HG03469 (cell line): ENCODE results near the gene NDUFB2.
A peak's percentile ranks its signal among the peaks of the same experiment; 100 is the strongest.
"Not testable (repeated sequence)": the region's sequence is repeated elsewhere in the genome, so short reads cannot be mapped to it uniquely, and the experiment has no call there.

Experiments
- ATAC-seq: cut with Tn5 transposase; IDR thresholded peaks from one replicate; pipeline ENCODE4 v1.9.1; 2021; ENCODE audit warnings: mild to moderate bottlenecking, moderate library complexity, moderate number of reproducible peaks; ENCODE audit not compliant: unreplicated experiment

Gene NDUFB2

DNA sequence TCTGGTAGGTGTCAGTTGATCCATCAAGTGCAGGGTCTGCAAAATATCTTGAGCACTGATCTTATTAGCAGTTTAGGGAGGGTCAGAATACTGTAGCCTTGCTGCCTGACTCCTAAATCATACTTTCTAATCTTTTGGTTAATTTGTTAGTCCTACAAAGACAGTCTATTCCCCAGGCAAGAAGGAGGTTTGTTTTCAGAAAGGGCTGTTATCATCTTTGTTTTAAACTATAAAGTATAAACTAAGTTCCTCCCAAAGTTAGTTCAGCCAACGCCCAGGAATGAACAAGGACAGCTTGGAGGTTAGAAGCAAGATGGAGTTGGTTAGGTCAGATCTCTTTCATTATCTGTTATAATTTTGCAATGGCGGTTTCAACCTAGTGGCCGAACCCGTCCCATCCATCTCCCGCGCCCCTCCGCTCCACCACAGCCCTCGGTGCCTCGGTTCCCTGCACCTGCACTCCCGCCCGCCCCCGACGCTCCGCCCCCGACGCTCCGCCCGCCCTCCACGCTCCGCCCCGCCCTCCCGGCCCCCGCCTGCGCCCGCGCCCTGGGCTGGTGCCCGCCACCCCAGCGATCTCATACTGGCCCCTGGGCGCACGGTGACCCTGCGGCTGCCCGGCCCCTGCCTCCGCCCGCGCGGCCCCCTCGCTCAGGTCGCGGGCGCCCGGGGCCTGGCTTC lies 24.0 kb upstream of the NDUFB2 start, which contains the start of gene ADCK2:
ADCK2 (plus strand) TSS at position 564 of the 681 bp plus-strand sequence. CDS start 386 bp downstream, outside the sequence.
- peak; percentile 25 for ATAC-seq

DNA sequence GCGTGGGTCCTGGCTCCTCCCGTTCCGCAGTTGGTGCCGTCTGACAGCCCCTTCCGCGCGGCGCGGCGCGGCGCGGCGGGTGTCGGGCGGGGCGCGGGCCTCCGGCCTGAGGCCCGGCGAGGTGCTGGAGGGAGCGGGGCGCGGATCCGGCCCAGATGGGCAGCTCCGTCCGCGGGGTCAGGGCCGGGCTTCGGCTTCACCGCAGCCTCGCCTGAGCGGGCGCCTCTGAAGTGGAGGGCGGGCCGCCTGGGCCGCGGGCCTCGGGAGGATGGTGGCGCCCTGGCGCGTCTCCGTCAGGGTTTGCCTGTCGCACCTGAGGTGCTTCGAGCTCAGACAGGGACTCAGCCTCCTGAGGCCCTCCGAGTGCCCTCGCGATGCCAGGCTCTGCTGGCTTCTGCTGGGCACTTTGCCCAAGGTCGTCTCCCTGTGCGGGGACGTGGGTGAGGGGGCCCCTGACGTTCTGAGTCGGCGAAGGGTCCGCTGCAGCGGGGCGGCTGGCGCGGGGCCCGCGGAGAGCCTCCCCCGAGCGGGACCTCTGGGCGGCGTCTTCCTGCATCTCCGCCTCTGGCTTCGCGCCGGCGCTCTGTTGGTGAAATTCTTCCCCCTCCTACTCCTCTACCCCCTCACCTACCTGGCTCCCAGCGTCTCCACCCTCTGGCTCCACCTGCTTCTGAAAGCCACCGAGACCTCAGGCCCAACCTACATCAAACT lies 23.3 kb upstream of the NDUFB2 start:
- ATAC-seq = peak; percentile 30

DNA sequence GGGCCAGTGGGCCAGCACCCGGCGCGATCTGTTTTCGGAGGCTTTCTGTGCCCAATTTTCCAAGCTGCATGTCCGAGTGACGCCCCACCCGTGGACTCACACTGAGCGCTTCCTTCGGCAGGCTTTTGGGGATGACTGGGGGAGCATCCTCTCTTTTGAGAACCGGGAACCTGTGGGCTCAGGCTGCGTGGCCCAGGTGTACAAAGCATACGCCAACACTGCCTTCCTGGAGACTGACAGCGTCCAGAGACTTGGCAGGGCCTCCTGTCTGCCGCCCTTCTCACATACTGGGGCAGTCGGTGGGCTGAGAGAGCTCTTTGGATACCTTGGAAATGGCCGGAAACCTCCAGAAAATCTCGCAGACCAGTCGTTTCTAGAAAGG lies 22.7 kb upstream of the NDUFB2 start:
- ATAC-seq = no peak

DNA sequence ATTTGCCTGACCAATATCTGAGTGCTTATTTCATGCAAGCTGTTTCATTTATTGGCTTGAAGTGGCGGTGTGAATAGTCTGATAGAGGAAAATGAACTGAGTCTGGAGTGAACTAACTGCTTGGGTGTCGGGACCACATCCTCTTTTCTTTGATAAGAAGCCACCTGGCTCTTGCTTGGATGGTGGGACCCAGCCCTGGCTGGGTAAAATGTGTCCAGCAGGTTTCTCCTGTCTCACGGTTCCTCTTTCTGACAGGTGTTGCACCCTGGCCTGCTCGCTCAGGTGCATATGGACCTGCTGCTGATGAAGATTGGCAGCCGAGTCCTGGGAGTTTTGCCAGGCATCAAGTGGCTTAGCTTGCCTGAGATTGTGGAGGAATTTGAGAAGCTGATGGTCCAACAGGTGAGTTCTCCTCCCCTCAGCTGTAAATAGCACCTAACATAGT lies 22.1 kb upstream of the NDUFB2 start:
- no peak for ATAC-seq

DNA sequence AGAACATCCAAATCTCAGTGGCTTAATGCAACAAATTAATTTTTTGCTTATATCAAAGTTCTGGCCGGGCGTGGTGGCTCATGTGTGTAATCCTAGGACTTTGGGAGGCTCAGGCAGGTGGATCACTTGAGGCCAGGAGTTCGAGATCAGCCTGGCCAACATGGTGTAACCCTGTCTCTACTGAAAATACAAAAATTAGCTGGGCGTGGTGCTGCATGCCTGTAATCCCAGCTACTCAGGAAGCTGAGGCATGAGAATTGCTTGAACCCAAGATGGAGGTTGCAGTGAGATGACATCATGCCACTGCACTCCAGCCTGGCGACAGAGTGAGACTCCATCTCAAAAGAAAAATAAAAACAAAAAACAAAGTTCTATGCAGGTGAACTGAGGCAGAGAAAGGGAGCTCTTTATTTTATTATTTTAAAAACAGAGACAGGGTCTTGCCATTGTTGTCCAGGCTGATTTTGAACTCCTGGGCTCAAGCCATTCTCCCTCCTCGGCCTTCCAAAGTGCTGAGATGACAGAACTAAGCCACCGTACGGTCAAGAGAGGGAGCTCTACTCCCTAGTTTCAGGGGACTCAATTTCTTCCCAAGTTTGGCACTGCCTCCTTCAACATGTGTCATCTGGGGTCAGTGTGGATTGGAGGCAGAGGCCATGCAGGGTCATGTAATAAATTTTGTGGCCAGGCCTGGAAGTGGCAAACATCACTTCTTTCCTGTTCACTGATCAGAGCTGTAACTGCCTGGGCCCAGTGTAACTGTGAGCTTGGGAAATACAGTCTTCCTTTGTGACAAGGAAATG lies 21.4 kb upstream of the NDUFB2 start:
- ATAC-seq = no peak

DNA sequence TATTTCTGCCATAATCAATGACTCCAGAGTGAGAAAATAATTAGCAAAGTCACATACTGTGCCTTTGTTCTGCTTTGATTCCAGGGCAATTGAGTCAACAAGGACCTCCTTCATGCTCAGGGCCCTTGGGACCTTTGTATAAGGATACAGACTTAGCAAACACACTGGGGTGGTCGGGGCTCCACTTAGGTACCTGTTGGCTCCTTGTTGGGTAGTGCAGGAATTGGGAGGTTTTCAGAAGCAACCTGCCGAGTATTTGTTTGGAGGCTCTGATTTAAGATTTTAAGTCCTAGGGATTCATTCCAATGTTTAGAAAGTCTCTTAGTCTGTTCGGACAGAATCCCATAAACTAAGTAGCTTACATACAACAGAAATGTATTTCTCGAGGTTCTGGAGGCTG lies 20.8 kb upstream of the NDUFB2 start:
- ATAC-seq = no peak

DNA sequence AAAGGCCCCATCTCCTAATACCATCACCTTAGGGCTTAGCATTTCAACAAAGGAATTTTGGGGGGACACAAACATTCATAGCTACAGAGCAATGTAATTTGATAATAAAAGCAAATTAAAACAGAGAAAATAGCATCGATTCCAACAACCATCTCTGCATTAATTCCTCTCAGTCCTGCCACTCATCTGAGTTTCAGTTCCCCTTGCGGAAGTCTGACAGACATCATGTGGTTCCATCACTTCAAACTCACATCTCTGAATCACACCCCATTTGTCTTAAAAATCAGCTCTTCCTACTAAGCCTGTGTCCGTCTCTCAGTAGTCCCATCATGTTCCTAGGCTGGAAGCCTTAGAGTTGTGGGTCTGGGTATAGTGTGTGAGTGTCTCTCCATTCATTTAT lies 20.2 kb upstream of the NDUFB2 start:
- ATAC-seq = peak; percentile 39

DNA sequence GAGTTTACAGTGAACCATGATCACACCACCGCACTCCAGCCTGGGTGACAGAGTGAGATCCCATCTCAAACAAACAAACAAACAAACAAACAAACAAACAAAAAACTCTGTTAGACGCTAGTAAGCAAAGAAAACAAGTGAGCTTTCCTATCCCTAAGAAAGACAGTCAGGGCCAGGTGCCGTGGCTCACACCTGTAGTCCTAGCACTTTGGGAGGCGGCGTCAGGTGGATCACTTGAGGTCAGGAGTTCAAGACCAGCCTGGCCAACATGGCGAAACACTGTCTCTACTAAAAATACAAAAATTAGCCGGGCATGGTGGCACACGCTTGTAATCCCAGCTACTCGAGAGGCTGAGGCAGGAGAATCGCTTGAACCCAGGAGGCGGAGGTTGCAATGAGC lies 19.6 kb upstream of the NDUFB2 start:
- ATAC-seq = not testable (repeated sequence)

DNA sequence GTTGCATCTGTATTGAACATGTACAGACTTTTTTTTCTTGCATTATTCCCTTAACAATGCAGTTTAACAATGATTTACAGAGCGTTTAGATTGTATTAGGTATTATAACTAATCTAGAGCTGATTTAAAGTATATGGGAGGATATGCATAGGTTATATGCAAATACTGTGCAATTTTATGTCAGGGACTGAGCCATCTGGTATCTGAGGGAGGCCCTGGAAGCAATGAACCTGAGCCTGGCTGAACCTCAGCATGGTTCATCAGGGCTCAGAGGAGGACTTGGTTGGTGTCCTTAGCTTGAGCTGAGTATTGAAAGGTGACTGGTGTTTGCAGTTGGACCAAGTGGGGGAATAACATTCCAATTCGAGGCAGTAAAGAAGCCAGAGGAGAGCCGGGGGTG lies 19.0 kb upstream of the NDUFB2 start:
- ATAC-seq = no peak

DNA sequence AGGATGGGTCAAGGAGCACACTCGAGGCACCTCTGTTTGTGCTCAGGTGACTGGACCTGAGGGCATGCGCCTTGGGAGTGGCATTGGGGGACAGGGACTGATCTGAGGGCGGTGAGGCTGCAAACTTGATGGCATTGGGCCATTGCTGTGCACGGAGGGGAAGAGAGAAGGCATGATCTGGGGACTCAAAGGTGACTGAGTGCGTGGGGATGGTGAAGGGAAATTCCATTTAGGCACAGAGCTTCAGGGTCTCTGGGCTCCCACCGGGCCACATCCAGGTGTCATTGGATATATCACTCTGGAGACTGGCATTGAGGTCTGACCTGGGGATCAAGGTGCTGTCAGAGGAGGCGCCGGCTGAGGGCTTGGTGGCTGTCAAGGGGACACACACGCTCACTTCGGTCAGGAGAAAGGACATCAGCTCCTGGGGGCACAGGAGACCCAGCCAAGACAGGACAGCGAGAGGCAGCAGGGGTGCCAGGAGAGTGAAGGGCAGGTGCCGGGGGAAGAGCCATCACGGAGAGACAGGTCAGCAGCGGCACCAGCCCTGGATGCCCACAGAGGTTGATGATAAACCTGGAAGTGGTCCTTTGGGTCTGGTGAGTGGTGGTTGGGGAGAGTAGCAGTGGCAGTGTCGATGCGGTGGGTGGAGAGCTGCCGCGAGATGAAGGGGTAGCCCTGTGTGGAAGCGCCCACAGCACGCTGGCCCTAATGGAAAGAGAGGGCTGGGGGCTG lies 18.3 kb upstream of the NDUFB2 start:
- ATAC-seq = no peak

DNA sequence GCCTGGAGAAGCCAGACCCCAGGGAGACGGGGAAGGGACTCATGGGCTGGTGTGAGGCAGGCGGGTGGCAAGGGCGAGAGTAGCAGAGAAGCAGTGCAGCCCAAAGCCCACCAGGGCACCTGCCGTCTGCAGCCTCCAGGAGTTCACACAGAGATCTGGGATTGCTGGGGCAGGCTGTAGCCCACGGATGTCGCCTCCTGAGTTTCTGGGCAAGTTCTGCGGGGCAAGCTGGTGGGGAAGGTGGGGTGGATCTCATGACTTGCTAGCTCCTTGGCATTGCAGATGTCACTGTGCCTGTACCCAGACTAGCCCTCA lies 17.7 kb upstream of the NDUFB2 start:
- no peak for ATAC-seq

DNA sequence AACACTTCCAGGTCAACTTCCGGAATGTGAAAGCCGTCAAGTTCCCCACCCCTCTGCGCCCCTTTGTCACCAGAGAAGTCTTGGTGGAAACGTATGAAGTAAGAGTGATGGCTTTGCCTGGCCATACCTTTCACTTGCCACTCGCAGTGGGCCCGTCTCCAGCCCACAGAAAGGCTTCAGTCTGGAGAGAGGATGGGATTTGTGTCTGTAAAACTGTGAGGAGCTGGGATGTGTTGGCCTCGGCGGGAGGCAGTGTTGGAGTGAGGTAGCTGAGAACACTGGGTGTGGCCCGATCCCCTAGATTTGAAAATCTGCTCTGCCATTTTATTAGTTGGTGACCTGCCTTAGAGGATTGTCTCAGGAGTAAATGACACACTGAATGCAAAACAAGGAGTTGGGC lies 17.3 kb upstream of the NDUFB2 start:
- no peak for ATAC-seq

DNA sequence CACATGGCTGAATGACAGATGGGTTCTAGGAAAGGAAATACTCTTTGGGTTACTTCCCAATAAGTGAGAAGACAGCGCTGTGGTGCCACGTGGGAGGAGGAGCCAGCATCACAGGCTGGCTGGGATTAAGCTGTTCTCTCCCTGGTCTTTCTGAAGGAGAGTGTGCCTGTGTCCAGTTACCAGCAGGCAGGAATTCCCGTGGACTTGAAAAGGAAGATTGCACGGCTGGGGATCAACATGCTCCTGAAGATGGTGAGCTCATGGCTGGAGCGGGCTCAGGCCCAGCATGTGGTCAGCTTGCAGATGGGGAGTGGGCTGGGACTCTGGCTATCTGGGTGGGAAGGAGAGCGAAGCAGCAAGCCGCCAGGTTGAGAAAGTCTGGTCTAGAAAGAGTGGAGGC lies 15.6 kb upstream of the NDUFB2 start:
- no peak for ATAC-seq

DNA sequence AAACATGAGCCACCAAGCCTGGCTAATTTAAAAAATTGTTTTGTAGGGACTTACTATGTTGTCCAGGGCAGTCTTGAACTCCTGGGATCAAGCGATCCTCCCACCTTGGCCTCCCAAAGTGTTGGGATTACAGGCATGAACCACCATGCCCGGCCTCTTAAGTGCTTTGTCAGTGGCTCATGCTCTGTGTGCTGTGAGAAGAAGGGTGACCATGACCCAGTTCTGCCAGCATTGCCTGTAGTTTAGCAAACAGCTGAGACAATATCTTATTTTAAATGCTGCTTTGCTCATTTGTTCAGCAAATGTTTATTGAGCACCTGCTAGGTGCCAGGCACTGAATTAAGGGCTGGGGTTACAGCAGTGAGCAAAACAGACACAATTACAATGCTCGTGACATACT lies 14.7 kb upstream of the NDUFB2 start:
- no peak for ATAC-seq

DNA sequence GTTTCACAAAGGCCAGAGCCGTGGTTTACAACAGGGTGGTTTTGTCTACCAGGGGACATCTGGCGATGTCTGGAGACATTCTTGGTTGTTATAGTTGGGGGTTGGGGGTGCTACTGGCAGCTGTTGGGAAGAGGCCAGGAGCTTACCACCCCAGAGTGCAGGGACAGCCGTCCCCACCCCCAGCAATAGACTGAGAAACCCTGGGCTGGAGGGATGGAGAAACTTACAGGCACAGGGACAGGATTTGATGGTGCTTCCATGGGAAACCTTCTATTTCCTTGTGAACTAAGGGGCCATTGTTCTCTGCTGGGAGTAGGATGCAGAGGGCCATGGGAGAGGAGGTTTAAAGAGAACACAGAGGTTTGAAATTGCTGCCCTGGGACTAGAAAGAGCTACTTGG lies 12.9 kb upstream of the NDUFB2 start:
- ATAC-seq = no peak

DNA sequence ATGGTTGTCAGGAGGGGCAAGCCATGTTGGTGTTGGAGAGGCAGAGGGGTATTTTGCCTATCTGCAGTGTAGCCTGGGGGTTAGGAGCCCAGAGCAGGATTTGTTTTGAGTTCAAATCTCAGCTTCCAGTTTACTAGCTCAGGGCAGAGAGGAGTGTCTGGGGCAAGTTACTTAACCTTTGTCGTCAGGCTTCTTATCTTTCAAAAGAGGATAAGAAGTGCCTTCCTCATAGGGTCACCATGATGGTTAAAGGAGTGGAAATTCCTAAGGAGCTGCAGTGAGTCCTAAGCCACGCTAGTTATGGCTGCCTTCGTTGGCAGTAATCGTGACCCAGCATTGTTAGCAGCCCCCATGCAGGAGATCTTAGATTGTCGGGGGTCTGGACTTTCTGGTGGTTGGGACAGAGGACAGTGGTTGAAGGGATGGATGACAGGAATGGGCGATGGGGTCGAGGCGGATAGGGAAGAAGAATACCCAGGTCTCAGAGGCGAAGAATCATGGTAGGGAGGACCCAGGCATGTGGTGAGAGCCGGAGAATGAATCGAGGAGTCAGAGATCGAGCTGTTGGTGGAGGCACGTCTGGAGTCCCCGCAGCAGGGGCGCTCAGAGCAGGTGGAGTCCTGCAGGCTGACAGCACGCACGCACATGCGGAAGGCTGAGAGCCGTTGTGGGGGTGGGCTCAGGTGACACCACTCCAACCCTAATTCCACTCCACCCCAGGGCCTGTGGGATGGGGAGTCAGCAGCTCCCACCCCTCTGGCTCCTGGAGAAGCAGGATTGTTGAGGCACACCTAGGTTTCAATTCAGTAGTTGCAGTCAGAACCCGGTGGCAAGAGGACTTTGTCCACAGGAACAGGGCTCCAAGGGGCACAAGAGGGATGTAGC lies 12.2 kb upstream of the NDUFB2 start:
- ATAC-seq = no peak

DNA sequence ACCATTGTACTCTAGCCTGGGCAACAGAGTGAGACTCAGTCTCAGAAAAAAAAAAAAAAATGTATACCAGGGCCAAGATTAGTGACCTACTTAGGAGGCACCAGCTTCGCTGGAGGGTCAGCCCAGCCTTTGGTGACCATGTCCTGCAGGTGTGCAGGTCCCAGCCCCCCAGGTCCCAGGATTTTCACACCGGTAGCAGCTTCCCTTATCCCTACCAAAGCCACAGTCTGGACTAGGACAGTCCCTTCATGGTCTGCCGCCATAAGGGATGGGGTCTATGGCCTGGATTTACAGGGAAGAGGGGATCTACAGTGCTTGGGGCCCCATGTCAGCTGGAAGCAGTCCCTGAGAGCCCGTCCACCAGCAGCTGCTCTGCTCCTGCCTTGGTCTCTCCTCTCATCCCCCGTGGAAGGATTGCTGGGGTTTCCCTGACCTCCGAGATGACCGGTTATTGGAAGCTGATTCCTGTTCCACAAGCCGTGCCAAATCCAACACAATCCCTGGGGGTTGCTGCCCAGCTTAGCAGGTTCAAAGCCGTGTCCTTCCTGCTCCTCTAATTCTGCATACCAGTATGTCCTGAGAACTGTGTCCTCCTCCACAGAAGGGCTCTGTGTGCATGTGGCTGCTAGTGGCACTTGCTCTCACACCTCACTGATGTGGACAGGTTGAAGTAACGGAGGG lies 11.0 kb upstream of the NDUFB2 start:
- ATAC-seq = no peak

DNA sequence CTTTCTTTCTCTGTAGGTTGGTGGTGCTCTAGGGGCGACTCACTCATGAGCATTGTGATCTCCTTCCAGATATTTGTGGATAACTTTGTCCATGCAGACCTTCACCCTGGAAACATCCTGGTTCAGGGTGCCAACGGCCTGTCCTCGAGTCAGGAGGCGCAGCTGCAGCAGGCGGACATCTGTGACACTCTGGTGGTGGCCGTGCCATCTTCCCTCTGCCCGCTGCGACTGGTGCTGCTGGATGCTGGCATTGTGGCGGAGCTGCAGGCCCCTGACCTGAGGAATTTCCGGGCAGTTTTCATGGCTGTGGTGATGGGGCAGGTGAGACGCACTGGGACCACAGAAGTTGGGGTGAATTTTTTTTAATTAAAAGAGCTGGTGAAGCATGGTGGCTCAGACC lies 9.6 kb upstream of the NDUFB2 start:
- ATAC-seq = no peak

DNA sequence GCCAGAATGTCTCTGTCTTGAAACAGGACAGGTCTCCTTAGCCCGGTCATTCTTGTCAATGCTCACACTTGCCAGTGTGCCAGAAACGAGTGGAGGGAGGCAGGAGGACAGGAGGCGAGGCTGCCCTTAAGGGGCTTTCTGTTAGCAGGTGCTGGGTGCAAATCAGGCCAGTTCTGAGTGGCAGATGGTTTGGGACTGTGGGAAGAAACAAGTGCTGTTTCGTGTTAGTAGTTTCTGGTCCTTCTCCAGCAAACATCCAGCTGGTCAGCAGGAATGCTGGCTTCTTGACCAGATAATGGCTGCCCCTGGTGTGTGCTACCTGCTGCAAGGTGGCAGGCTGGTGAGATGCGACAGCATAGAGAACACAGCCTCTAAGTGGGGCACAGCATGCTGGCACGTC lies 8.2 kb upstream of the NDUFB2 start:
- no peak for ATAC-seq
